Measurements from ENCODE around the gene PPP1R9A.

Gene PPP1R9A

GRCh38 chr7:95319570-95319969 lies 412.2 kb downstream of the PPP1R9A start:
- no peak for DNase-seq (ENCODE audit: low spot score)

DNA sequence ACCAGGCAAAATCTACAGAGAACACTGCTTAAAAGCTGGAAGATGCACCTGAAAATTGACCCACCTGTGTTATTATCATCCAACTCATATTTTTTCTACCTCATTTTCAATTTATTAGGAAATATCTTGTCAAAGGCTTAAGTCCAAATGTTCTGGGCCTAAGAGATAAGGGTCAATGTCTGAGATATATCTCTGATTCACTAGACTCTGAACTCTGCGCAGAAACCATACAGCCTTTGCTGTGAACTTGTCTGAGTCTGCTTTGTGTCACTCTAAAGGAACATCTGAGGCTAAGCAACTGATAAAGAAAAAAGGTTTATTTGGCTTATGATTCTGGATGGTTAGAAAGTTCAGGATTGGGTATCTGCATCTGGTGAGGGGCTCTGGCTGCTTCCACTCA lies 413.3 kb downstream of the PPP1R9A start:
- no peak for DNase-seq (ENCODE audit: low spot score)

GRCh38 chr7:95321720-95322119 lies 414.3 kb downstream of the PPP1R9A start:
- no peak for DNase-seq (ENCODE audit: low spot score)

- DNase-seq (ENCODE audit: low spot score), result no peak
Measured at GRCh38 chr7:95322396-95322795, 415.0 kb downstream of the PPP1R9A start.

DNA sequence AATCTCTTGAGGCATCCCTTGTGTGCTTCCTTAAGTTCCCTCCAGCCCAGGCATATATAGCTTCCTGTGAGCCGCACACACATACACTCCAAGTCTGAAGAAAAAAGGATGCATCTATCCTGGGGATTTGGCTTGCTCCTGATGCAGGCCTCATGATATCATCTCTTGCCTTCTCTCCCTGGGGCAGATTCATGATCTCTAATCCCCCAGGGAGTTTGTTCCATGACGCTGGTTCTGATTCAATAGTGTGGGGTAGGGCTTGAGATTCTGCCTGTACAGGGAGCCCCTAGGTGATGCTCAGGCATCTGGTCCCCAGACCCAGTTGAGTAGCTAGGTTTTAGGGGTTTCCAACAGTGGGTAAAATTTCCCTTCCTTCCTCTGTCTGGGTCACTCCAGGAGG lies 415.5 kb downstream of the PPP1R9A start:
- DNase-seq (ENCODE audit: low spot score), result no peak

GRCh38 chr7:95323410-95324129 lies 416.2 kb downstream of the PPP1R9A start:
- no peak for DNase-seq (ENCODE audit: low spot score)

DNA sequence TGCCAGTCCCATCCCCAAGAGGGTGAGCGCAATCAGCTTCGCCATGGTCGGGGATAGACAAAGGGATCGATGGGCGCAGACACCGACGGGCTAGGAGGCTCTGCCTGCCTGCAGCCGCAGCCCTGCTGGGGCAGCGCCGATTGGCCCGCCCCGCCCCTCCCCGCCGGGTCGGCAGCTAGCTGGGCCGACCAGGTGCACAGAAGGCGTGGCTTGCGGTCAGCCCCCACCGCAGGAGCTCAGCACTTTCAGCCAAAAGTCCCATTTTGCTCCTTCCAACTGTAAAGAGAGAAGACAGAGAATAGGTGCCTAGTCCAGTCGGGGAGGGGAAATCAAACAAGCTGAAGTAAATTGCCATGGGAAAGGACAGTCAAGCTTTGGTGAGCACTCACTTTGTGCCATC lies 417.0 kb downstream of the PPP1R9A start, which contains the start of gene PON1:
Gene PON1, minus strand, starts transcription at position 102 of the 400 bp plus-strand sequence. Its CDS starts 57 bp downstream, at position 45.
- DNase-seq (ENCODE audit: low spot score), result no peak

DNA sequence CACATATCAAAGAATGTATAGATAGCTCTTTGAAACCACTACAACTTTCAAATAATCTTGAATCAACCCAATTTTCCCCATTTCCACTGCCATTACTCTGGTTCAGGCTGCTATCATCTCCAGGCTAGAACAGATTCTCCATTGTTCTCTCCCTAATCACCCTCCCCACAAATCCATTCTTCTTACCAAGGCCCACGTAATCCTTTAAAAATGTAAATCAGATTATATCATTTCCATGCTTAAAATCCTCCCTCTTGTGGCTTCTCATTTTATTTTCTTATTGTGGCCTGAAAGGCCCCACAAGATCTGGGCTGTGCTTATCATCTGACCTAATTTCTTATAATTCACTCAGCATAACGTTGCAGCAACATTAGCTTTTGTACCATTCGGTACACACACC lies 420.0 kb downstream of the PPP1R9A start:
- DNase-seq (ENCODE audit: low spot score), result no peak

DNA sequence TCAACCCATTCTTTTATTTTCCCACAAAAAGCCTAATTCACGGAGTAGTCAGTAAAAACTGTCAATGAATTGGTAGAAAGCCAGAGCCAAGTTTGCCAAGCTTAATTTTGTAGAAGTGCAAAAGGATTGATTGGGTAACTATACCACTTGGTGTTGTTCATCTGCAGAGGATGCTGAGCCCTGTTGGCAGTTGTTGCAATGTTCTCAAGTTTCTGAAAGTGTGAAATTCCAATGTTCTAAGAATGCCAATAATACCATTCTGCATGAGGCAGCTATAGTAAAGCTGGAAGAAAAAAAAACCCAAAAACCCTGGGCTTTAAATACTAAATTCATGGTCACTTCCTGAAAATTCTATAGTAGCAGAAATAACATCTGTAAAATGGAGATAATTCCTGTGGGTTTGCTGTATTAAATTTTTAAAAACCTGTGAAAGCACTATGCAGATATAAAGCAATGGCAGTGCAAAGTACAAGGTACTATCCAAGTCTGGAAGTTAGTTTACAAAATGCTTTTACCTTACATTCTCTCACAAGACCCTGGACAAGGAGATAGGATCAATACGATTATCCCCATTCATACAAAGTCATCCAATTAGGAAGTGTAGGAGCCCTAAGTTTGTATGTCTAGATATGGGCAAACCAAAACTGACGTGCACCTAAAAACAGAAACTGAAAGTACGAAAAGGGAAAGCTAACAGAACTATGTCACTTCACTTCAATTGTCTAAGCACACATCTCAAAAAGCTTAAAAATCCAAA lies 423.0 kb downstream of the PPP1R9A start:
- DNase-seq (ENCODE audit: low spot score), result no peak

- DNase-seq (ENCODE audit: low spot score), result no peak
Measured at GRCh38 chr7:95330961-95331337, 423.6 kb downstream of the PPP1R9A start.

GRCh38 chr7:95334447-95334846 lies 427.1 kb downstream of the PPP1R9A start:
- no peak for DNase-seq (ENCODE audit: low spot score)

- no peak for DNase-seq (ENCODE audit: low spot score)
Measured at GRCh38 chr7:95335093-95335492, 427.7 kb downstream of the PPP1R9A start.

DNA sequence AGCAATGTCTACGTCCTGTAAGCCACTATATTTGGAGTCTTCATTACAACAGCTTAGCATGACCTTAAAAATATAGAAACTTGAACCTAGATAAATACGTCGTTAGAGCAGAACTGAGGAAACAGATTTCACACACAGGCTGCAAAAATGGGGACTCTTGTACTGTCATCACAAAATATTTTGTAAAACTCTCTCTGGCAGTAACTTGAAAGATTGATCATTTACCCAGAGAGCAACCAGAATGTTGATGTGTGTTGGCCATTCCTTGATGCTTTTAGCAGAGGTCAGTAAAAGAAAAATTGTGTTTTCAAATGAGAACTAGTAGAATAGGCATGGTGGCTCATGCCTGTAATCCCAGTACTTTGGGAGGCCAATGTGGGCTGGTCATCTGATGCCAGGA lies 431.4 kb downstream of the PPP1R9A start:
- no peak for DNase-seq (ENCODE audit: low spot score)

GRCh38 chr7:95340491-95340890 lies 433.1 kb downstream of the PPP1R9A start:
- no peak for DNase-seq (ENCODE audit: low spot score)

GRCh38 chr7:95342029-95342428 lies 434.6 kb downstream of the PPP1R9A start:
- no peak for DNase-seq (ENCODE audit: low spot score)

DNA sequence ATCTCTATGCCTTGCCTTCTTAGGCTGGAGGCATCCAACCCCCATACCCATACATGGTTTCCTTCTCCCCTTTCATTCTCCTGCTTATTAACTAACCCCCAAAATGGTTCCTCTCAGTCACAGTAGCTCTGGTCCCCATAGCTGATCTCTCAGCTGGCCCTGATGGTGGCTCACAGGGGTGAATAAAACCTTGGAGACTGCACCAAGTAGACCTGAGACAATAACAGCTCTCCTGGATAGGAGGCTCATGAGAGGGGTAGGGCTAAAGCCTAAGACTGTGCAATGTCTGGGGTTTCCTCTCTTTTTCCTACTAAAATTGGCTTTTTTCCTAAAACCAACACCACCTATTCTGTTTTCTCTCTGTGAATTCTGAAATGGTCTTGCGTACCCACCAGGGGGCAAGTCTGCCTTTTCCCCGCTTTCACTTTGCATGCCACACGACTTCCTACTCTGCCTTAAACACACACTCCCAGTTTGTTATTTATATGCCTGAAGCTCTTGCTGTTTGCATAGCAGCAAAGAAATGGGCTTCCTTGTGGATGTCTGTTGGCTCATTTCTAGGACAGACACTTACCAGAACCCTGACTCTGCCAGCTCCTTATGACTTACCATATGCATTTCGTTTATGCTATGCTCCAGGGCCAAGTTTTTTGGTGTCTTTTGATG lies 435.4 kb downstream of the PPP1R9A start:
- no peak for DNase-seq (ENCODE audit: low spot score)

Measured in putamen (tissue), 1 donor.